Panc1 (cell line): ENCODE results near the gene TYW1B. TPM values are rescaled to one million over a fixed set of nuclear protein-coding genes. Genes with fewer than 3 reads are reported as not detected.
"Not testable (repeated sequence)": the region's sequence is repeated elsewhere in the genome, so short reads cannot be mapped to it uniquely, and the experiment has no call there.

ENCODE experiments used
- ATAC-seq: fragments of 200-7000 bp; cut with Tn5 transposase; 2 replicates; pipeline ENCODE4 v1.9.1; 2020; ENCODE audit warnings: mild to moderate bottlenecking, moderate library complexity
- BruUV-seq: library from RNA; stranded (reverse); fragments of 400-500 nt; replicated peaks from 2 replicates; lab custom pipeline; 2021; lab: Mats Ljungman, UMichigan
- CTCF ChIA-PET: fragments of 300-600 bp; sonication (Branson Sonifier 250); formaldehyde crosslinking; loops from one replicate; lab custom pipeline; 2022; ENCODE audit warnings: antibody characterized with exemption; lab: Charles Lee
- POLR2A ChIA-PET: fragments of 300-600 bp; sonication (Branson Sonifier 250); formaldehyde crosslinking; loops from one replicate; lab custom pipeline; 2022; ENCODE audit warnings: antibody characterized with exemption; lab: Charles Lee
- DNase-seq: peaks from one replicate; pipeline ENCODE4 v3.0.0-alpha.2; 2010; ENCODE audit warnings: low read depth, low spot score
- H3K27ac ChIP-seq: 2 replicates; pipeline ENCODE4 v1.5.1; 2011; ENCODE audit warnings: mild to moderate bottlenecking, low read length, inconsistent platforms
- H3K27me3 ChIP-seq: fragments of 200-500 bp; sonication (Bioruptor generic); 2 replicates; pipeline ENCODE4 v1.6.0; 2014; ENCODE audit warnings: low read length, inconsistent platforms; ENCODE audit not compliant: control insufficient read depth, insufficient read depth
- H3K36me3 ChIP-seq: fragments of 200-500 bp; sonication (Bioruptor generic); 2 replicates; pipeline ENCODE4 v1.5.1; 2014; ENCODE audit warnings: inconsistent platforms, mild to moderate bottlenecking, low read length, moderate library complexity; ENCODE audit not compliant: control insufficient read depth, insufficient read depth
- H3K4me1 ChIP-seq: 2 replicates; pipeline ENCODE4 v1.5.1; 2011; ENCODE audit warnings: inconsistent platforms, mild to moderate bottlenecking, low read length, moderate library complexity; ENCODE audit not compliant: control insufficient read depth, insufficient read depth
- H3K4me3 ChIP-seq, 2 experiments: 2 replicates each; pipeline ENCODE4 v1.5.1; 2011 to 2012; ENCODE audit warnings: low read depth in 2 of 2, low read length in 2 of 2, mild to moderate bottlenecking in 2 of 2, inconsistent platforms in 1 of 2, moderate library complexity in 1 of 2
- H3K9me3 ChIP-seq: fragments of 200-500 bp; sonication (Bioruptor generic); 2 replicates; pipeline ENCODE4 v1.5.1; 2014; ENCODE audit warnings: low read depth, mild to moderate bottlenecking, inconsistent platforms, low read length, moderate library complexity; ENCODE audit not compliant: control insufficient read depth, insufficient read depth
- in situ Hi-C: cut with HindIII; loops from 2 replicates; pipeline ENCODE4 v1.10.0; 2016; ENCODE audit warnings: low sequenced_read_pairs, low pct_unique_long_range_greater_than_20kb
- intact Hi-C: fragments of 100-400 bp; cut with micrococcal nuclease; formaldehyde crosslinking; loops from one replicate; pipeline ENCODE4 v1.10.0; 2022; ENCODE audit not compliant: unreplicated experiment
- total RNA-seq: library from RNA; stranded (reverse); gene quantifications from one replicate; pipeline ENCODE4 v1.2.1, GENCODE V29; 2021; ENCODE audit not compliant: unreplicated experiment

TYW1B gene
- total RNA-seq, 1 experiment from 2014 or later = 2.3 TPM

GRCh38 chr7:72559546-72559945, 268.5 kb downstream of the TYW1B start:
- intact Hi-C loops, H3K9me3 ChIP-seq, CTCF ChIA-PET, DNase-seq, H3K4me3 ChIP-seq, in situ Hi-C loops, H3K27ac ChIP-seq, ATAC-seq, POLR2A ChIA-PET, BruUV-seq, H3K36me3 ChIP-seq, H3K27me3 ChIP-seq, H3K4me1 ChIP-seq: not testable (repeated sequence)

GRCh38 chr7:72556733-72557132, 271.3 kb downstream of the TYW1B start:
- intact Hi-C loops, ATAC-seq, DNase-seq: not testable (repeated sequence)

GRCh38 chr7:72555238-72555637, 272.8 kb downstream of the TYW1B start:
- BruUV-seq, H3K27me3 ChIP-seq, H3K4me1 ChIP-seq, H3K4me3 ChIP-seq, in situ Hi-C loops, H3K9me3 ChIP-seq, intact Hi-C loops, ATAC-seq, H3K27ac ChIP-seq, H3K36me3 ChIP-seq, CTCF ChIA-PET, DNase-seq, POLR2A ChIA-PET: not testable (repeated sequence)

More at GRCh38 chr7:72556733-72557132, 271.3 kb downstream of the TYW1B start:
- CTCF ChIA-PET, H3K36me3 ChIP-seq, H3K27me3 ChIP-seq, H3K4me1 ChIP-seq, H3K27ac ChIP-seq, BruUV-seq, H3K4me3 ChIP-seq, POLR2A ChIA-PET, H3K9me3 ChIP-seq, in situ Hi-C loops: not testable (repeated sequence)

GRCh38 chr7:72554401-72554800, 273.6 kb downstream of the TYW1B start:
- CTCF ChIA-PET, in situ Hi-C loops, BruUV-seq, H3K4me1 ChIP-seq, H3K4me3 ChIP-seq, intact Hi-C loops, H3K27me3 ChIP-seq, DNase-seq, H3K36me3 ChIP-seq, H3K27ac ChIP-seq, POLR2A ChIA-PET, ATAC-seq, H3K9me3 ChIP-seq: not testable (repeated sequence)

- H3K4me1 ChIP-seq, POLR2A ChIA-PET, H3K27me3 ChIP-seq, BruUV-seq, ATAC-seq, DNase-seq, in situ Hi-C loops, H3K4me3 ChIP-seq, CTCF ChIA-PET, H3K9me3 ChIP-seq, H3K36me3 ChIP-seq, intact Hi-C loops, H3K27ac ChIP-seq: not testable (repeated sequence)
These were observed 277.5 kb downstream of the TYW1B start for GRCh38 chr7:72550454-72550853.

GRCh38 chr7:72546586-72547237, 281.3 kb downstream of the TYW1B start:
- BruUV-seq, POLR2A ChIA-PET, H3K27me3 ChIP-seq, H3K27ac ChIP-seq, intact Hi-C loops, H3K36me3 ChIP-seq, DNase-seq, H3K4me1 ChIP-seq, in situ Hi-C loops, H3K9me3 ChIP-seq, CTCF ChIA-PET: not testable (repeated sequence)
- ATAC-seq = peak; percentile 34; the same call in 1 of the 2 replicates
- H3K4me3 ChIP-seq = 0 out of 4 replicates have a peak overlapping the region, but pooled peaks of 1 of the 2 experiments have one; percentile 4

- H3K4me1 ChIP-seq, H3K27ac ChIP-seq, CTCF ChIA-PET, BruUV-seq, H3K27me3 ChIP-seq, intact Hi-C loops, H3K9me3 ChIP-seq, in situ Hi-C loops, H3K4me3 ChIP-seq, DNase-seq, H3K36me3 ChIP-seq, POLR2A ChIA-PET, ATAC-seq: not testable (repeated sequence)
These were observed 283.5 kb downstream of the TYW1B start for GRCh38 chr7:72544531-72544930.
